Dermis blood vessel endothelial cell (primary cell): ENCODE results near the gene DMKN. TPM values are rescaled to one million over a fixed set of nuclear protein-coding genes. Genes with fewer than 3 reads are reported as not detected.

Experiments used
- DNase-seq: peaks from one replicate; pipeline ENCODE4 v3.0.0; 2010
- total RNA-seq: library from RNA; depleted of rRNA; stranded (reverse); fragments of >200 nt; gene quantifications from 2 replicates; pipeline ENCODE4 v1.2.3, GENCODE V29; 2014

DMKN gene
- total RNA-seq, 1 donor from 2014 or later = 0.34 TPM

- DNase-seq = no peak
Observed at GRCh38 chr19:35460608-35461007, 52.8 kb downstream of the DMKN start.

- DNase-seq = peak; percentile 83
Observed at GRCh38 chr19:35459414-35460082, 53.9 kb downstream of the DMKN start.

GRCh38 chr19:35458731-35459391 is 54.6 kb downstream of the DMKN start:
- peak; percentile 46 for DNase-seq

- DNase-seq = no peak
Observed at GRCh38 chr19:35458192-35458591, 55.3 kb downstream of the DMKN start.

- no peak for DNase-seq
Observed at GRCh38 chr19:35457173-35457572, 56.3 kb downstream of the DMKN start.

GRCh38 chr19:35455616-35456201 is 57.7 kb downstream of the DMKN start:
- no peak for DNase-seq

GRCh38 chr19:35454663-35455062 is 58.8 kb downstream of the DMKN start:
- no peak for DNase-seq

GRCh38 chr19:35451338-35452096 is 61.9 kb downstream of the DMKN start:
- DNase-seq = no peak

GRCh38 chr19:35449359-35450043 is 63.9 kb downstream of the DMKN start:
- DNase-seq = no peak

- DNase-seq = no peak
Observed at GRCh38 chr19:35447606-35448469, 65.6 kb downstream of the DMKN start, which contains the start of gene FFAR2. Gene FFAR2, plus strand, starts transcription at chr19:35448257. Its CDS starts 1,458 bp downstream, at chr19:35449715.

Other genes with a start within 250 kb of the DMKN start
- 47.5 and 58.2 TPM in 2 replicates for gene USF2, start 244.7 kb downstream of the DMKN start, total RNA-seq
- gene HAMP, start 231.1 kb downstream of the DMKN start, total RNA-seq = under 0.01 TPM in 1 of 2 replicates, not detected in the other
- gene MAG, start 221.5 kb downstream of the DMKN start, total RNA-seq = not detected in 2 replicates
- 0.34 and 0.37 TPM in 2 replicates for gene CD22, start 184.5 kb downstream of the DMKN start, total RNA-seq
- gene FFAR1, start 165.7 kb downstream of the DMKN start, total RNA-seq = not detected in 2 replicates
- under 0.01 TPM in 1 of 2 replicates, not detected in the other for gene FFAR3, start 155.2 kb downstream of the DMKN start, total RNA-seq
- gene GPR42, start 142.6 kb downstream of the DMKN start, total RNA-seq = not detected in 2 replicates
- not detected in 2 replicates for gene FFAR2, start 65.4 kb downstream of the DMKN start, total RNA-seq
- not detected in 2 replicates for gene KRTDAP, start 23.2 kb downstream of the DMKN start, total RNA-seq
- gene SBSN, start 14.7 kb upstream of the DMKN start, total RNA-seq = 0.09 TPM in 1 of 2 replicates, not detected in the other
- not detected in 2 replicates for gene GAPDHS, start 19.8 kb upstream of the DMKN start, total RNA-seq
- gene TMEM147, start 32.0 kb upstream of the DMKN start, total RNA-seq = 57.4 and 68.8 TPM in 2 replicates
- not detected in 2 replicates for gene ATP4A, start 50.0 kb upstream of the DMKN start, total RNA-seq
- not detected in 2 replicates for gene PMIS2, start 72.5 kb upstream of the DMKN start, total RNA-seq
- gene HAUS5, start 99.1 kb upstream of the DMKN start, total RNA-seq = 4.8 and 11.1 TPM in 2 replicates
- gene RBM42, start 115.4 kb upstream of the DMKN start, total RNA-seq = 45.4 and 47.6 TPM in 2 replicates
- 0.09 and 0.17 TPM in 2 replicates for gene ETV2, start 128.1 kb upstream of the DMKN start, total RNA-seq
- gene COX6B1, start 134.7 kb upstream of the DMKN start, total RNA-seq = 236 and 493 TPM in 2 replicates
- 0.09 TPM in 1 of 2 replicates, not detected in the other for gene UPK1A, start 152.9 kb upstream of the DMKN start, total RNA-seq
- gene ZBTB32, start 190.9 kb upstream of the DMKN start, total RNA-seq = not detected in 2 replicates
- 7.3 and 15.4 TPM in 2 replicates for gene KMT2B, start 204.4 kb upstream of the DMKN start, total RNA-seq
- gene IGFLR1, start 228.8 kb upstream of the DMKN start, total RNA-seq = 1.9 and 2.2 TPM in 2 replicates
- gene U2AF1L4, start 231.8 kb upstream of the DMKN start, total RNA-seq = 2.9 and 7.8 TPM in 2 replicates
- gene PSENEN, start 232.0 kb upstream of the DMKN start, total RNA-seq = 15.1 and 16.1 TPM in 2 replicates
- gene LIN37, start 234.9 kb upstream of the DMKN start, total RNA-seq = 4.7 and 8.2 TPM in 2 replicates
- 0.17 and 1.2 TPM in 2 replicates for gene HSPB6, start 243.4 kb upstream of the DMKN start, total RNA-seq
- 3.3 and 3.7 TPM in 2 replicates for gene PROSER3, start 244.5 kb upstream of the DMKN start, total RNA-seq